ENCODE measurements around the gene TOGARAM2.

The TOGARAM2 gene

GRCh38 chr2:29009270-29009669 is 28.2 kb downstream of the TOGARAM2 start:
- no peak overlapping the region for H3K4me3 ChIP-seq (ENCODE audit: low read length)
- no peak for DNase-seq (ENCODE audit: low read depth)
- no peak for TF ChIP-seq CTCF (conservative IDR thresholded peaks at IDR 0.05; ENCODE audit: low read depth, low read length)

- no peak for DNase-seq (ENCODE audit: low read depth)
- TF ChIP-seq CTCF (conservative IDR thresholded peaks at IDR 0.05; ENCODE audit: low read depth, low read length): no peak
- H3K4me3 ChIP-seq (ENCODE audit: low read length): no peak overlapping the region
Observed at GRCh38 chr2:29009711-29010677, 28.9 kb downstream of the TOGARAM2 start.

GRCh38 chr2:29010946-29011345 is 29.8 kb downstream of the TOGARAM2 start:
- no peak overlapping the region for H3K4me3 ChIP-seq (ENCODE audit: low read length)
- TF ChIP-seq CTCF (conservative IDR thresholded peaks at IDR 0.05; ENCODE audit: low read depth, low read length): no peak
- peak; percentile 83 for DNase-seq (ENCODE audit: low read depth)

GRCh38 chr2:29011418-29012060 is 30.4 kb downstream of the TOGARAM2 start:
- H3K4me3 ChIP-seq (ENCODE audit: low read length): no peak overlapping the region
- DNase-seq (ENCODE audit: low read depth): no peak
- peak; percentile 34 for TF ChIP-seq CTCF (conservative IDR thresholded peaks at IDR 0.05; ENCODE audit: low read depth, low read length)

- TF ChIP-seq CTCF (conservative IDR thresholded peaks at IDR 0.05; ENCODE audit: low read depth, low read length): no peak
- no peak for DNase-seq (ENCODE audit: low read depth)
- no peak overlapping the region for H3K4me3 ChIP-seq (ENCODE audit: low read length)
Observed at GRCh38 chr2:29012211-29012681, 31.1 kb downstream of the TOGARAM2 start.

- no peak overlapping the region for H3K4me3 ChIP-seq (ENCODE audit: low read length)
- TF ChIP-seq CTCF (conservative IDR thresholded peaks at IDR 0.05; ENCODE audit: low read depth, low read length): no peak
- DNase-seq (ENCODE audit: low read depth): no peak
Observed at GRCh38 chr2:29013057-29013780, 32.1 kb downstream of the TOGARAM2 start.

Data from retinal pigment epithelial cell (primary cell).